H1 (cell line): ENCODE measurements around the gene FGFRL1. TPM values are rescaled to one million over a fixed set of nuclear protein-coding genes. Genes with fewer than 3 reads are reported as not detected.

Source experiments
- CHD7 ChIP-seq: fragments of 300-600 bp; sonication (generic); IDR thresholded peaks from 2 replicates; pipeline ENCODE4 v1.7.1; 2012; ENCODE audit warnings: low read length, moderate library complexity, mild to moderate bottlenecking, inconsistent platforms; ENCODE audit not compliant: insufficient replicate concordance
- KDM5A ChIP-seq: fragments of 200-600 bp; IDR thresholded peaks from 2 replicates; pipeline ENCODE4 v1.7.1; 2012; ENCODE audit warnings: mild to moderate bottlenecking, low read length, inconsistent platforms, mixed read lengths
- SIRT6 ChIP-seq: IDR thresholded peaks from one replicate; pipeline ENCODE4 v1.7.1; 2012; ENCODE audit warnings: low read length, inconsistent platforms
- TEAD4 ChIP-seq: IDR thresholded peaks from 2 replicates; pipeline ENCODE4 v1.6.1; 2012; ENCODE audit warnings: low read depth, low read length, inconsistent platforms, mixed read lengths
- polyA plus RNA-seq, 7 experiments: library from polyadenylated mRNA; depleted of rRNA in 3 of 7; stranded (reverse) in 5 of 7; unstranded in 2 of 7; fragments of >200 nt in 5 of 7; fragments of 200-250 nt in 2 of 7; gene quantifications; 1 replicate in 5 of 7; 2 replicates in 1 of 7; 4 replicates in 1 of 7; pipeline versions ENCODE4 v1.2.1 to v1.2.3, GENCODE V29; 2011 to 2013; ENCODE audit warnings: missing spikeins in 2 of 7, mixed read lengths in 2 of 7
- total RNA-seq: library from RNA; stranded (reverse); fragmentation: NEBNext Ultra II Directional; extraction: Animal tissue kit (Norgen Biotek cat#: 25700); gene quantifications from 2 replicates; pipeline ENCODE4 v1.2.1, GENCODE V29; 2021

FGFRL1 gene
- total and polyA plus RNA-seq, 2 of the 8 experiments (the other 6 are each of a cell fraction or from before 2014, with no cell fraction given): 18.9 to 34.6 TPM

DNA sequence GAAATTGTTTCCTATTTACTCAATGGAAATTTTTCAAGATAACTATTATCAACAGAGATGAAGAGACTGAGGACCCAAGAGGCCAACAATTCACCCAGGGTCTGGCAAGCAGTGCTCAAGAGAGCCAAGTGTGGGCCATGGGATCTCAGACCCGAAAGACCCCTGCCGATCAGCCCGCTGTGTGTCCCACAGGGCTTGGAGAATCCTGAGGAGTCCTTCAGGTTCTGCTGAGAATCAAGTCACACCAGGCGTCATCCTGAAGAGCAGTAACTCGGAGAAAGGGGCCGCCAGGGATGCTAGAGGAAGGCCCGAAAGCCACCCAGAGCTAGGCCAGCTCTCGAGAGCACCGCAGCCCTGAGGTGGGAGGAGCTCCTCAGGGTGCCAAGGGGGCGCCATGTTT, 48.7 kb downstream of the FGFRL1 start (continued):
- TF ChIP-seq CHD7 (no peak), SIRT6 (no peak), TEAD4 (no peak), KDM5A (no peak)
